ENCODE measurements around the gene C16orf95. TPM values are rescaled to one million over a fixed set of nuclear protein-coding genes. Genes with fewer than 3 reads are reported as not detected.

The C16orf95 gene
- total and polyA plus RNA-seq, 12 donors, result 1.7 to 5.1 (median 3.7) TPM

GRCh38 chr16:87350681-87351319 lies 33.6 kb upstream of the C16orf95 start:
- peak in 3 of 8 donors; percentile 22 to 43 (median 30) for ATAC-seq
- TF ChIP-seq CTCF (IDR thresholded peaks at IDR 0.05), result no peak
- DNase-seq, result peak in 1 of 2 donors; percentile 14
- intact Hi-C loops (cut with DNase I), result no loop called here
- Histone ChIP-seq H3K4me1 (peaks cover 0 to 20% (median 5%) of the 10 kb centered on the region in 9 donors), H3K4me3 (peak overlapping the region in 2 of 10 donors; percentile 17 to 19), H3K36me3 (peaks cover 0 to 62% (median 9%) of the 10 kb centered on the region in 9 donors), H3K27me3 (no peaks in the 10 kb centered on the region), H3K9me3 (no peaks in the 10 kb centered on the region), H3K27ac (no peak overlapping the region)
- 75 to 76% methylated on average over 23 of the region's 23 CpGs for WGBS, 2 donors

GRCh38 chr16:87350031-87350430 lies 32.8 kb upstream of the C16orf95 start:
- TF ChIP-seq CTCF (IDR thresholded peaks at IDR 0.05), result no peak
- Histone ChIP-seq H3K36me3 (peaks cover 0 to 61% (median 10%) of the 10 kb centered on the region in 9 donors), H3K27me3 (no peaks in the 10 kb centered on the region), H3K4me1 (peaks cover 0 to 23% (median 11%) of the 10 kb centered on the region in 9 donors), H3K9me3 (no peaks in the 10 kb centered on the region), H3K27ac (no peak overlapping the region), H3K4me3 (no peak overlapping the region)
- 88 to 90% methylated on average over 8 of the region's 8 CpGs for WGBS, 2 donors
- no peak for ATAC-seq
- DNase-seq, result peak in 1 of 2 donors; percentile 1
- intact Hi-C loops (cut with DNase I), result no loop called here

- Histone ChIP-seq H3K27ac (no peak overlapping the region), H3K27me3 (no peaks in the 10 kb centered on the region), H3K9me3 (no peaks in the 10 kb centered on the region), H3K4me1 (peaks cover 0 to 36% (median 16%) of the 10 kb centered on the region in 9 donors), H3K4me3 (no peak overlapping the region), H3K36me3 (peaks cover 0 to 64% (median 13%) of the 10 kb centered on the region in 9 donors)
- intact Hi-C loops (cut with DNase I), result no loop called here
- WGBS, 2 donors, result 94% methylated on average over 13 of the region's 13 CpGs
- peak in 1 of 2 donors; percentile 6 for DNase-seq
- TF ChIP-seq CTCF (IDR thresholded peaks at IDR 0.05), result no peak
- ATAC-seq, result no peak
Observed at GRCh38 chr16:87348616-87349157, 31.5 kb upstream of the C16orf95 start.

GRCh38 chr16:87347932-87348615 lies 30.9 kb upstream of the C16orf95 start:
- ATAC-seq (no peak), DNase-seq (peak in 1 of 2 donors; percentile 3)
- H3K27me3 ChIP-seq, result no peaks in the 10 kb centered on the region
- no peaks in the 10 kb centered on the region for H3K9me3 ChIP-seq
- no peak overlapping the region for H3K4me3 ChIP-seq
- H3K36me3 ChIP-seq, result peaks cover 0 to 64% (median 16%) of the 10 kb centered on the region in 9 donors
- intact Hi-C loops (cut with DNase I), result no loop called here
- peaks cover 0 to 36% (median 16%) of the 10 kb centered on the region in 9 donors for H3K4me1 ChIP-seq
- no peak for TF ChIP-seq CTCF (IDR thresholded peaks at IDR 0.05)
- no peak overlapping the region for H3K27ac ChIP-seq
- WGBS, 2 donors, result 95 to 96% methylated on average over 13 of the region's 13 CpGs

Data from heart right ventricle (tissue), 16 donors.